Neuronal stem cell (in vitro differentiated cells): ENCODE measurements around the gene PLEKHJ1.

Experiments used
- DNase-seq: peaks from one replicate; pipeline ENCODE4 v3.0.0-alpha.2; 2013; ENCODE audit warnings: low spot score
- H2AFZ ChIP-seq: one replicate; pipeline ENCODE4 v1.6.1; 2013; ENCODE audit warnings: mild to moderate bottlenecking, low read length, inconsistent platforms
- H2AK5ac ChIP-seq: 2 replicates; pipeline ENCODE4 v1.6.1; 2013; ENCODE audit warnings: low read depth, mild to moderate bottlenecking, inconsistent platforms, low read length, moderate library complexity, mixed read lengths
- H2BK120ac ChIP-seq: 2 replicates; pipeline ENCODE4 v1.6.1; 2013; ENCODE audit warnings: low read depth, mild to moderate bottlenecking, inconsistent platforms, low read length, moderate library complexity, mixed read lengths
- H2BK12ac ChIP-seq: one replicate; pipeline ENCODE4 v1.6.1; 2013; ENCODE audit warnings: low read length, inconsistent platforms
- H2BK15ac ChIP-seq: 2 replicates; pipeline ENCODE4 v1.6.1; 2013; ENCODE audit warnings: mild to moderate bottlenecking, low read length, inconsistent platforms, mixed read lengths
- H2BK5ac ChIP-seq: one replicate; pipeline ENCODE4 v1.6.1; 2013; ENCODE audit warnings: inconsistent platforms, mild to moderate bottlenecking, low read length, moderate library complexity
- H3K14ac ChIP-seq: one replicate; pipeline ENCODE4 v1.6.1; 2013; ENCODE audit warnings: low read length, inconsistent platforms
- H3K18ac ChIP-seq: 2 replicates; pipeline ENCODE4 v1.6.1; 2013; ENCODE audit warnings: low read length, inconsistent platforms
- H3K23ac ChIP-seq: 2 replicates; pipeline ENCODE4 v1.6.1; 2013; ENCODE audit warnings: low read depth, mild to moderate bottlenecking, mixed read lengths, low read length, inconsistent platforms; ENCODE audit not compliant: poor library complexity
- H3K27ac ChIP-seq: replicated peaks from 3 replicates; pipeline ENCODE4 v1.5.1; 2013; ENCODE audit warnings: low read length, inconsistent platforms
- H3K27me3 ChIP-seq, 3 experiments: 2 replicates each; pipeline ENCODE4 v1.6.1; 2013; ENCODE audit warnings: low read length in 3 of 3, mild to moderate bottlenecking in 2 of 3, inconsistent platforms in 1 of 3, low read depth in 1 of 3, mixed read lengths in 1 of 3, moderate library complexity in 1 of 3; ENCODE audit not compliant: control insufficient read depth in 3 of 3, insufficient read depth in 3 of 3
- H3K36me3 ChIP-seq, 2 donors: replicated peaks in 1 of 2; 2 replicates each; pipeline ENCODE4 v1.6.1; 2013; ENCODE audit warnings: low read length in 2 of 2; ENCODE audit not compliant: control insufficient read depth in 2 of 2, insufficient read depth in 2 of 2
- H3K4ac ChIP-seq: 2 replicates; pipeline ENCODE4 v1.6.1; 2013; ENCODE audit warnings: inconsistent platforms, mild to moderate bottlenecking, low read length, moderate library complexity
- H3K4me1 ChIP-seq, 2 donors: 1 replicate in 1 of 2; 2 replicates in 1 of 2; pipeline ENCODE4 v1.6.1; 2013; ENCODE audit warnings: low read length in 2 of 2, low read depth in 1 of 2; ENCODE audit not compliant: control insufficient read depth in 2 of 2, insufficient read depth in 1 of 2
- H3K4me2 ChIP-seq: one replicate; pipeline ENCODE4 v1.6.1; 2013; ENCODE audit warnings: mild to moderate bottlenecking, low read length, inconsistent platforms; ENCODE audit not compliant: insufficient read depth, poor library complexity, severe bottlenecking
- H3K4me3 ChIP-seq, 2 donors: 2 replicates each; pipeline ENCODE4 v1.5.1; 2013; ENCODE audit warnings: low read length in 2 of 2, mild to moderate bottlenecking in 2 of 2, inconsistent platforms in 1 of 2, moderate library complexity in 1 of 2
- H3K79me1 ChIP-seq: one replicate; pipeline ENCODE4 v1.6.1; 2013; ENCODE audit warnings: low read depth, mild to moderate bottlenecking, inconsistent platforms, low read length, moderate library complexity
- H3K9ac ChIP-seq: one replicate; pipeline ENCODE4 v1.6.1; 2013; ENCODE audit warnings: mild to moderate bottlenecking, low read depth, low read length, inconsistent platforms; ENCODE audit not compliant: poor library complexity
- H3K9me3 ChIP-seq, 2 donors: replicated peaks in 1 of 2; 2 replicates each; pipeline versions ENCODE3 to v1.6.1; 2013; ENCODE audit warnings: low read length in 2 of 2, mild to moderate bottlenecking in 2 of 2, inconsistent platforms in 1 of 2, low read depth in 1 of 2, mixed read lengths in 1 of 2, moderate library complexity in 1 of 2; ENCODE audit not compliant: control insufficient read depth in 2 of 2, insufficient read depth in 1 of 2
- H4K8ac ChIP-seq: one replicate; pipeline ENCODE4 v1.6.1; 2013; ENCODE audit warnings: low read depth, mild to moderate bottlenecking, inconsistent platforms, low read length, moderate library complexity
- H4K91ac ChIP-seq: one replicate; pipeline ENCODE4 v1.6.1; 2013; ENCODE audit warnings: low read length, low read depth, mild to moderate bottlenecking, inconsistent platforms; ENCODE audit not compliant: poor library complexity
- WGBS, 2 donors: extraction: QIAGEN DNeasy Blood & Tissue Kit; methylation state at CpG; one replicate each; pipeline ENCODE4 v1.1.7; 2013; ENCODE audit warnings: missing lambda C conversion rate in 2 of 2, mixed read lengths in 1 of 2; ENCODE audit not compliant: insufficient read length in 2 of 2, insufficient replicate concordance in 1 of 2; ENCODE audit errors: extremely low coverage in 2 of 2; 5-methylcytosine and 5-hydroxymethylcytosine counted together

Gene PLEKHJ1

DNA sequence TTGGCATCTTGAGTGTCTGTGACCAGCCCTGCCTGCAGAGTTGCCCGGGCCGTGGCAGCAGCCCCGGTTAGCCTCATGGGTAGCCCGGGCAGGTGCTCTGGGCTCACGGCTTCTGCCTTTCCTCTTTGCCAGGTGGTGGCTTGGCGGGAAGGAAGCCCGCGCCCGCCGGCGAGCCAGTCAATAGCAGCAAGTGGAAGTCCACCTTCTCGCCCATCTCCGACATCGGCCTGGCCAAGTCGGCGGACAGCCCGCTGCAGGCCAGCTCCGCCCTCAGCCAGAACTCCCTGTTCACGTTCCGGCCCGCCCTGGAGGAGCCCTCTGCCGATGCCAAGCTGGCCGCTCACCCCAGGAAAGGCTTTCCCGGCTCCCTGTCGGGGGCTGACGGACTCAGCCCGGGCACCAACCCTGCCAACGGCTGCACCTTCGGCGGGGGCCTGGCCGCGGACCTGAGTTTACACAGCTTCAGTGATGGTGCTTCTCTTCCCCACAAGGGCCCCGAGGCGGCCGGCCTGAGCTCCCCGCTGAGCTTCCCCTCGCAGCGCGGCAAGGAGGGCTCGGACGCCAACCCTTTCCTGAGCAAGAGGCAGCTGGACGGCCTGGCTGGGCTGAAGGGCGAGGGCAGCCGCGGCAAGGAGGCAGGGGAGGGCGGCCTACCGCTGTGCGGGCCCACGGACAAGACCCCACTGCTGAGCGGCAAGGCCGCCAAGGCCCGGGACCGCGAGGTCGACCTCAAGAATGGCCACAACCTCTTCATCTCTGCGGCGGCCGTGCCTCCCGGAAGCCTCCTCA lies 9.9 kb downstream of the PLEKHJ1 start:
- Histone ChIP-seq H3K9ac (peak overlapping the region; percentile 60), H2BK5ac (no peak overlapping the region), H3K14ac (no peak overlapping the region), H4K91ac (no peak overlapping the region), H3K36me3 (peaks cover 47 to 89% of the 10 kb centered on the region in 2 donors), H4K8ac (peak overlapping the region; percentile 19), H3K4ac (no peak overlapping the region), H2BK120ac (no peak overlapping the region), H3K4me3 (no peak overlapping the region), H2BK12ac (no peak overlapping the region), H2BK15ac (no peak overlapping the region), H3K9me3 (no peaks in the 10 kb centered on the region), H2AFZ (no peak overlapping the region), H2AK5ac (no peak overlapping the region), H3K79me1 (peaks cover 8% of the 10 kb centered on the region), H3K18ac (no peak overlapping the region), H3K27me3 (no peaks in the 10 kb centered on the region), H3K27ac (no peak overlapping the region), H3K4me2 (no peak overlapping the region), H3K23ac (no peak overlapping the region), H3K4me1 (no peaks in the 10 kb centered on the region)
- no peak for DNase-seq
- WGBS, 2 donors: no CpG with 5 or more reads among the region's 59 CpGs

- WGBS, 2 donors: no CpG with 5 or more reads among the region's 32 CpGs
- H3K79me1 ChIP-seq: peaks cover 8% of the 10 kb centered on the region
- H2BK5ac ChIP-seq: no peak overlapping the region
- peak overlapping the region; percentile 21 for H3K9ac ChIP-seq
- H3K14ac ChIP-seq: no peak overlapping the region
- H2BK120ac ChIP-seq: no peak overlapping the region
- no peak overlapping the region for H4K91ac ChIP-seq
- no peak for DNase-seq
- no peak overlapping the region for H2AK5ac ChIP-seq
- H3K4ac ChIP-seq: no peak overlapping the region
- no peak overlapping the region for H2BK15ac ChIP-seq
- H3K4me2 ChIP-seq: peak overlapping the region; percentile 11
- no peak overlapping the region for H3K23ac ChIP-seq
- H2BK12ac ChIP-seq: peak overlapping the region; percentile 22
- H3K4me1 ChIP-seq: no peaks in the 10 kb centered on the region
- H3K18ac ChIP-seq: peak overlapping the region; percentile 11
- H2AFZ ChIP-seq: no peak overlapping the region
- H3K9me3 ChIP-seq: no peaks in the 10 kb centered on the region
- H3K27ac ChIP-seq: no peak overlapping the region
- H3K27me3 ChIP-seq: no peaks in the 10 kb centered on the region
- peaks cover 43 to 88% of the 10 kb centered on the region in 2 donors for H3K36me3 ChIP-seq
- no peak overlapping the region for H3K4me3 ChIP-seq
- H4K8ac ChIP-seq: peak overlapping the region; percentile 19
Observed at GRCh38 chr19:2225415-2226050, 10.6 kb downstream of the PLEKHJ1 start.

DNA sequence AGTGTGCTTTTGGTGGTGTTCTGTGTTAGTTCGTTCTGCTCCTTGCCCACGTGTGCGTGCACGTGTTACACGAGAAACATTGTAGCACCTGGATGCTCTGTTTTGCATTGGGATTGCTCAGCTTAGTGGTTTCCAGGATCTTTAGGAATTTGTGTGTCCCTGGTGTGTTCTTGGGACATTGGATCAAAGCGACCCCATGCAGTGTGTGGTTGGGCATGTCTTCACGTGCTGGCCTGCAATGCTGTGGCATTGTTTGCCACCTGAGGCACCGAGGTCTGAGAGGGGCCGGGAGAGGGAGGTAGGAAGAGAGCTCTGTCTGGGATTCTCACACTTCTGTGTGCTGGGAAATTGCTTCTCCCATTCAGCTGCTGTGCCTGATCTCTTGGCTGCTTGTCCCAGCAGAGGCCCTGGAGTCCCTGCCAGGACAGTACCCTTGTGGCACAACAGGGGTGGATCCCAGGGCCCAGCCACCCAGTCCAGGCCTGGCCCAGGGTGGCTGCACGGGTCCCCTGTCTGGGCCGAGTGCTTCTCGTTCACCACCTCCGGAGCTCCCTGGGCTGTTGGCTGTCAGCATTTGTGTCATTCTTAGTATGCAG lies 11.3 kb downstream of the PLEKHJ1 start:
- no peak overlapping the region for H2BK12ac ChIP-seq
- H4K91ac ChIP-seq: no peak overlapping the region
- H3K4me3 ChIP-seq: no peak overlapping the region
- no peak overlapping the region for H3K9ac ChIP-seq
- no peak overlapping the region for H2AFZ ChIP-seq
- H3K79me1 ChIP-seq: peaks cover 12% of the 10 kb centered on the region
- H2BK15ac ChIP-seq: no peak overlapping the region
- H3K4me1 ChIP-seq: no peaks in the 10 kb centered on the region
- no peaks in the 10 kb centered on the region for H3K9me3 ChIP-seq
- H3K14ac ChIP-seq: no peak overlapping the region
- H3K4ac ChIP-seq: no peak overlapping the region
- no peak overlapping the region for H2BK120ac ChIP-seq
- H2AK5ac ChIP-seq: no peak overlapping the region
- no CpG with 5 or more reads among the region's 13 CpGs for WGBS, 2 donors
- H3K18ac ChIP-seq: peak overlapping the region; percentile 28
- H3K27ac ChIP-seq: no peak overlapping the region
- no peak overlapping the region for H3K4me2 ChIP-seq
- H3K23ac ChIP-seq: no peak overlapping the region
- DNase-seq: no peak
- H3K36me3 ChIP-seq: peaks cover 46 to 88% of the 10 kb centered on the region in 2 donors
- no peaks in the 10 kb centered on the region for H3K27me3 ChIP-seq
- no peak overlapping the region for H2BK5ac ChIP-seq
- peak overlapping the region; percentile 43 for H4K8ac ChIP-seq

GRCh38 chr19:2223959-2224358 lies 12.2 kb downstream of the PLEKHJ1 start:
- Histone ChIP-seq H2BK12ac (no peak overlapping the region), H3K4ac (no peak overlapping the region), H4K91ac (no peak overlapping the region), H3K9me3 (no peaks in the 10 kb centered on the region), H3K4me3 (no peak overlapping the region), H4K8ac (no peak overlapping the region), H3K27ac (no peak overlapping the region), H2BK5ac (peak overlapping the region; percentile 39), H3K4me1 (no peaks in the 10 kb centered on the region), H3K9ac (peak overlapping the region; percentile 81), H3K23ac (peak overlapping the region; percentile 73), H2BK120ac (no peak overlapping the region), H2AK5ac (no peak overlapping the region), H3K4me2 (no peak overlapping the region), H3K14ac (peak overlapping the region; percentile 21), H2BK15ac (no peak overlapping the region), H3K36me3 (peaks cover 44 to 88% of the 10 kb centered on the region in 2 donors), H3K79me1 (peaks cover 15% of the 10 kb centered on the region), H3K18ac (peak overlapping the region; percentile 57), H2AFZ (no peak overlapping the region), H3K27me3 (no peaks in the 10 kb centered on the region)
- whole genome bisulfite sequencing, 2 donors: no CpG with 5 or more reads among the region's 14 CpGs
- DNase-seq: no peak
